ENCODE measurements around the gene SFTPB. TPM values are rescaled to one million over a fixed set of nuclear protein-coding genes. Genes with fewer than 3 reads are reported as not detected.
"Not testable (repeated sequence)": the region's sequence is repeated elsewhere in the genome, so short reads cannot be mapped to it uniquely, and the experiment has no call there.

The SFTPB gene
- total RNA-seq, 2 experiments from 2014 or later: not detected

DNA sequence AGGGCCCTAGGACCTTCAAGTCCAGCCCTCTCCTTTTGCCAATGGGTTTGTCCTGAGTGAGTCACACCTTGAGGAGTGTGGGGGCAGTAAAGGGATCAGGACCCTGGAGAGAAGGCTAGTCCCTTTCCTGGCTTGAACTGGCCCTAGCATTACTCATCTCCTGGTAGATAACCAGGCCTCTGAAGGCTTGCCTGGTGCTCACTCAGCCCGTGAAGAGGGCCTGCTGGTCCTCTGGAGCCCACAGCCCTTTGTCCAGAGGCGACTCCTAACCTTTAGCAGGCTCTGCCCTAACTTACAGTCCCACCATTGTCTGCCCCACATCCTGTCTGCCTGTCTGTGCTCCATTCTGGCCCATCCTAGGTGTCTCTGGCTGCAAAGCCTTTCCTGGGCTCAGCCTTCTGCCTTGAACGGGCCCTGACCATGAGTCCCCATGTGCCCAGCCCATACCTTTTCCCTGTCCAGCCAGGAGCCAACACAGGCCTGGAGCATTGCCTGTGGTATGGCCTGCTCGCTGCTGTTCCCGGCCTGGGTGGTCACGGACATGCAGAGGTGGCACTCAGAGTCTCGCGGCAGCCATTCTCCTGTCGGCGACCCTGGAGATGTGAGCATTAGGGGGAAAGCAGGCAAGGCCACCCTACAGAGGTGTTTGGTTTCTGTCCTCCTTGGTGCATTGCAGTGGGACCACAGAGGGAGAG, 5.0 kb downstream of the SFTPB start:
- ChIA-PET POLR2A (no interaction called here), CTCF (interaction anchor here (1.5 kb wide), 1 partner anchor 26 kb away, joined by 4 read pairs; no protein-coding TSS in a partner anchor)
- ATAC-seq (no peak), DNase-seq (no peak)
- H3K4me3 Mint-ChIP-seq: no peak overlapping the region
- H3K4me1 Mint-ChIP-seq: no peaks in the 10 kb centered on the region
- no peak overlapping the region for H3K27ac Mint-ChIP-seq
- H3K36me3 Mint-ChIP-seq (ENCODE audit: low read depth): no peaks in the 10 kb centered on the region
- intact Hi-C loops (cut with DNase I, micrococcal nuclease): no loop called here
- no peaks in the 10 kb centered on the region for H3K27me3 Mint-ChIP-seq
- no peaks in the 10 kb centered on the region for H3K9me3 Mint-ChIP-seq (ENCODE audit: low read depth)

DNA sequence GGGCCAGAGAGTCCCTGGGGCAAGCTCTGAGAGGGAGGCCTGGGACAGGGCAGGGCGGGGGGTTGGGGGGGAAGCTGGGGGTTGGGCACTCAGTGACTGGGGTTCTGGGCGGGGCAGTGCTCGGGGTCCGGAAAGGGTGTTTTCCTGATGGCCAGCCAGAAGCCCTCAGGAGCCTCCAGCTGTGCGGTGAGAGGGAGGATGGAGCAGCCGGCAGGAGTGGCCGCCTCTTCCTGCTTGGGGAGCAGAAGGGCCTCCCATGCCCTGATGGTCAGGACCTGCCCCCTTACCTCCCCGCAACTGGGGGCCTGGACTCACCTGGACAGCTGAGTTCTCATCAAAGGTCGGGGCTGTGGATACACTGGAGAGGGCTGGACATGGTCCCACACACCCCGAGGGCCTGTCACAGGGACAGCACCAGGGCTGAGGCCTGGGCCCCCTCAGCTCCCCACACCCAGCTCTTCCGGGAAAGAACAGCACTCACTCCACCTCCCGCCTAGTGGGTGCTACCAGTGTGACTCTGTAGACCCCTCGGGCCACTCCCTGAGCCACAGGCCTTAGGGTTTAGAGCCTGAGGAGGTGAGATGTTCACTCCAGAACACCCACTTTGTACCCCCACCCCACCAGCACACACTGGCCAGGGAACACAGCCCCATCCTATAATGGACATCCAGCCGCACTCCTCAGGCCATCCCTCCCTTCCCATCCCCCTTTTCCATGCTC, 6.7 kb downstream of the SFTPB start:
- H3K4me1 Mint-ChIP-seq: no peaks in the 10 kb centered on the region
- ATAC-seq (no peak), DNase-seq (no peak)
- H3K27me3 Mint-ChIP-seq: no peaks in the 10 kb centered on the region
- ChIA-PET POLR2A (interaction anchor here (0.6 kb wide), 1 partner anchor 30 kb away, joined by 7 read pairs; no protein-coding TSS in a partner anchor), CTCF (interaction anchor here (0.5 to 1.2 kb wide), 2 partner anchors 43 to 89 kb away, joined by 3 to 4 read pairs; no protein-coding TSS in a partner anchor)
- intact Hi-C loops (cut with DNase I, micrococcal nuclease): no loop called here
- no peak overlapping the region for H3K4me3 Mint-ChIP-seq
- no peak overlapping the region for H3K27ac Mint-ChIP-seq
- H3K9me3 Mint-ChIP-seq (ENCODE audit: low read depth): no peaks in the 10 kb centered on the region
- no peaks in the 10 kb centered on the region for H3K36me3 Mint-ChIP-seq (ENCODE audit: low read depth)

DNA sequence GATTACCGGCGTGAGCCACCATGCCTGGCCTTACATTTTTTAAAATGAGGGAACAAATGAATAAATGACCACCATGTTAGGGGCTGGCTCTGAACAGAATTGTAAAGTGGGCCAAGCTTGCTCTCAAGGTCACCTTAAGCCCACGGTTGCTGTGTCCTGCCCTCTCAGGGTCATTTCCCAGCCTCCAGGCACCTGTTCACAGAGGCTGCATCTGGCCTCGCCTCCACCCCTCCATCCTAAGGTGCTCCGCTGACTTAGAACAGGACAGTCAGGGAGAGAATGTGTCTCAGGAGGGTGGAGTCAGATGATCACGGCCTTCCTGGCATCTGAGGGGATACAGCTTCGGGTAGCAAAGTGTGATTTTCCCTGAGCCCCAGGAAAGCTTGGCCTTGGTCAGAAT, 7.3 kb downstream of the SFTPB start:
- no peak for ATAC-seq
- Mint-ChIP-seq H3K4me3 (no peak overlapping the region), H3K4me1 (no peaks in the 10 kb centered on the region), H3K9me3 (ENCODE audit: low read depth) (no peaks in the 10 kb centered on the region), H3K27me3 (no peaks in the 10 kb centered on the region), H3K27ac (no peak overlapping the region), H3K36me3 (ENCODE audit: low read depth) (no peaks in the 10 kb centered on the region)
- CTCF ChIA-PET: interaction anchor here (0.5 to 1.2 kb wide), 3 partner anchors 43 to 90 kb away, joined by 3 to 4 read pairs (median 3); no protein-coding TSS in a partner anchor
- intact Hi-C loops (cut with DNase I, micrococcal nuclease): no loop called here
- no peak for DNase-seq
- POLR2A ChIA-PET: no interaction called here

DNA sequence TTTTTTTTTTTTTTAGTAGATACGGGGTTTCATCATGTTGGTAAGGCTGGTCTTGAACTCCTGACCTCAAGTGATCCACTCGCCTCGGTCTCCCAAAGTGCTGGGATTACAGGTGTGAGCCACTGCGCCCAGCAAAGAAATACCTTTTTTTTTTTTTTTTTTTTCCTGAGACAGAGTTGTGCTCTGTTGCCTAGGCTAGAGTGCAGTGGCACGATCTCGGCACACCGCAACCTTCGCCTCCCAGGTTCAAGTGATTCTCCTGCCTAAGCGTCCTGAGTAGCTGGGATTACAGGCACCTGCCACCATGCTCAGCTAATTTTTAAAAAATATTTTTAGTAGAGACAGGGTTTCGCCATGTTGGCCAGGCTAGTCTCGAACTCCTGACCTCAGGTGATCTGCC, 7.7 kb downstream of the SFTPB start:
- H3K4me3 Mint-ChIP-seq; H3K4me1 Mint-ChIP-seq; H3K27me3 Mint-ChIP-seq; H3K36me3 Mint-ChIP-seq (ENCODE audit: low read depth); DNase-seq; intact Hi-C loops (cut with DNase I, micrococcal nuclease); H3K27ac Mint-ChIP-seq; POLR2A ChIA-PET; H3K9me3 Mint-ChIP-seq (ENCODE audit: low read depth); ATAC-seq: not testable (repeated sequence)
- CTCF ChIA-PET: interaction anchor here (0.7 to 1.2 kb wide), 3 partner anchors 33 to 90 kb away, joined by 3 to 4 read pairs (median 3); no protein-coding TSS in a partner anchor

DNA sequence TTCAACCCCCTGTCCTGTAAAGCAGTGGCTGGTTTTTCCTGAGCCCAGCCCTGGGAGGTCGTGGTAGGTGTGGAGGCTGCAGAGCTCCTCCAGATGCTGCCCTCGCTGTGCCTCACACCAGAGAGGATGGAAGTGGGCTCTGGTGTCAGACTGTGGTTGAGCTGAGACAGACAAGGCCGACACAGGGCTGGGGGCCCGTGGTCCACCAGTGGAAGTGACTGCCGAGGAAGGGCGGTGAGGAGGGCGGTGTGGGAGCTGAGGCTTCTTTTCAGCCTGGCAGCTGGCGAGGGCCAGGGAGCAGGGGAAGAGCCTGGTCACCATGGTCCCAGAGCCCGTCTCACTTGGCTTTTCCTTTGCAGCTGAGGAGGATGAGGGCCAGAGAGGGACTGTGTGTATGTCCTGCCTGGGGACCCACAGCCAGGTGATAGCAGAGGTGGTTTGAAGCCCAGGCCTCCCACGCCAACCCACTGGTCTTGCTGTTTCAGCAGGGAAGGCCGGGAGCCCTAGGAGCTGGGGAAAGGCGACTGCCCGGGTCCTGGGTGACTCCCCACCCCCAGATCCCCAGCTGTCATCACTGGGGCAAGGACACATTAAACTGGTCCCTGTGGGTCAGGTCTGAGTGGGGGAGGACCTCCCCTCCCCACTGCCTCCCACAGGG, 8.5 kb downstream of the SFTPB start:
- no peaks in the 10 kb centered on the region for H3K9me3 Mint-ChIP-seq (ENCODE audit: low read depth)
- no peaks in the 10 kb centered on the region for H3K4me1 Mint-ChIP-seq
- H3K27ac Mint-ChIP-seq: no peak overlapping the region
- intact Hi-C loops (cut with DNase I, micrococcal nuclease): no loop called here
- no peak for DNase-seq
- H3K4me3 Mint-ChIP-seq: no peak overlapping the region
- no peak for ATAC-seq
- ChIA-PET CTCF (interaction anchor here (0.5 to 5.3 kb wide), 6 partner anchors 10 to 828 kb away, joined by 3 to 37 read pairs (median 4); no protein-coding TSS in a partner anchor), POLR2A (interaction anchor here (0.5 to 0.6 kb wide), 2 partner anchors 30 to 120 kb away, joined by 3 read pairs; partner anchors contain the start of gene MAT2A)
- H3K27me3 Mint-ChIP-seq: no peaks in the 10 kb centered on the region
- H3K36me3 Mint-ChIP-seq (ENCODE audit: low read depth): no peaks in the 10 kb centered on the region

DNA sequence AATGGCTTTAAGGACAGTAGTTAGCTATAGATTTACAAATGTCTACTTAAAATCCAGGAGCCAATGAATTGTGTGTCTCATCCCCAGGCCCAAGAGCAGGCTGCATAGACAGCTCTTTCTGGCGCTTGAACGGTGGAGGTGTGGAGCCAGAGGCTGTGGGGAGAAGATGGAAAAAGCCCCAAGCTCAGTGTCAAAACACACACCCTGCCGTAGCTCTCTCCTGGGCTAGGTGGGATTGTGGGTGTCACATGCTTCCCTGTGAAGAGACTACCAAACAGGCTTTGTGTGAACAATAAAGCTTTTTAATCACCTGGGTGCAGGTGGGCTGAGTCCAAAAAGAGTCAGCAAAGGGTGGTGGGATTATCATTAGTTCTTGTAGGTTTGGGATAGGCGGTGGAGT, 10.6 kb downstream of the SFTPB start:
- H3K4me1 Mint-ChIP-seq; H3K4me3 Mint-ChIP-seq; ATAC-seq; H3K27me3 Mint-ChIP-seq; H3K9me3 Mint-ChIP-seq (ENCODE audit: low read depth); H3K27ac Mint-ChIP-seq; DNase-seq; POLR2A ChIA-PET; intact Hi-C loops (cut with DNase I, micrococcal nuclease); H3K36me3 Mint-ChIP-seq (ENCODE audit: low read depth): not testable (repeated sequence)
- CTCF ChIA-PET: interaction anchor here (1.4 to 5.3 kb wide), 2 partner anchors 10 to 20 kb away, joined by 3 to 37 read pairs; no protein-coding TSS in a partner anchor

DNA sequence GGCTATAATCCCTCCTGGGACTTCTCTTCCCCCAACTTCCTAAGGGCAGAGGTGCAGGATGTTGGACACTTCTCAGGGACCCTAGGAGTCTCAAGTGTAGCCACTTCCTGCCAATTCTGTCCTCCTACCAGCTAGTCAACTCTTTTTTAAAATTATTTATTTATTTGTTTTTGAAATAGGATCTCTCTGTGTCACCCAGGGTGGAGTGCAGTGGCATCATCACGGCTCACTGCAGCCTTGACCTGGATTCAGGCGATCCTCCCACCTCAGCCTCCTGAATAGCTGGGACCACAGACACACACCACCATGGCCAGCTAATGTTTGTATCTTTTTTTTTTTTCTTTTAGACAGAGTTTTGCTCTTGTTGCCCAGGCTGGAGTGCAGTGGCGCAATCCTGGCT, 11.5 kb downstream of the SFTPB start:
- no peak overlapping the region for H3K4me3 Mint-ChIP-seq
- CTCF ChIA-PET: interaction anchor here (0.6 to 5.3 kb wide), 2 partner anchors 19 to 150 kb away, joined by 3 to 37 read pairs; no protein-coding TSS in a partner anchor

DNA sequence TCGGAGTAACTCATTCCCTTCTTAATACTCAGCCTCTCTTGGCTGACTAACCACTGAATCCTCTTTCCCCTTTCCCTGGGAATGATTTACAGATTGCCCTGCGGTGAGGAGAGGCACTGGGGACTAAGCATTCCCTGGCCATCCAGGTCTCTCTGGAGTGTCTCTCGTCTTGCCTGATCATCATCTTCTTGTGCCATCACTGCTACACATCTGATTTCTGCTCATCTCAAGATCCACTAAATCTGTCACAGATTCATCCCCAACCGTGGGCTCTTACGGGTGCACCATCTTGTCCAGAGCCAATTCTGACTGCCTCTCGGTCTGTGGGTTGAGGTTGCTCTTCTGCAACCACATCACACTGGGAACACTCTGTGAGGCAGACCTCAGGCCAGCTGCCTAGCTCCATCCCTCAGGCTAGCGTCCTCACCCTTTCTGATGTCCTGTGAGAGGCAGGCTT, 12.0 kb downstream of the SFTPB start:
- DNase-seq: no peak
- intact Hi-C loops (cut with DNase I, micrococcal nuclease): no loop called here
- H3K27ac Mint-ChIP-seq: no peak overlapping the region
- CTCF ChIA-PET: interaction anchor here (0.6 to 5.3 kb wide), 2 partner anchors 19 to 150 kb away, joined by 3 to 37 read pairs; no protein-coding TSS in a partner anchor
- no peaks in the 10 kb centered on the region for H3K4me1 Mint-ChIP-seq
- no peaks in the 10 kb centered on the region for H3K9me3 Mint-ChIP-seq (ENCODE audit: low read depth)
- peaks cover 18% of the 10 kb centered on the region for H3K36me3 Mint-ChIP-seq (ENCODE audit: low read depth)
- H3K27me3 Mint-ChIP-seq: no peaks in the 10 kb centered on the region
- no peak overlapping the region for H3K4me3 Mint-ChIP-seq
- POLR2A ChIA-PET: no interaction called here
- no peak for ATAC-seq

More for the DNA sequence above, 11.5 kb downstream of the SFTPB start:
- ATAC-seq (no peak), DNase-seq (no peak)
- no peaks in the 10 kb centered on the region for H3K9me3 Mint-ChIP-seq (ENCODE audit: low read depth)
- H3K27ac Mint-ChIP-seq: no peak overlapping the region
- POLR2A ChIA-PET: interaction anchor here (0.6 to 0.7 kb wide), 2 partner anchors 25 to 61 kb away, joined by 3 to 4 read pairs; no protein-coding TSS in a partner anchor
- H3K36me3 Mint-ChIP-seq (ENCODE audit: low read depth): peaks cover 13% of the 10 kb centered on the region
- intact Hi-C loops (cut with DNase I, micrococcal nuclease): no loop called here
- H3K4me1 Mint-ChIP-seq: no peaks in the 10 kb centered on the region
- H3K27me3 Mint-ChIP-seq: no peaks in the 10 kb centered on the region

DNA sequence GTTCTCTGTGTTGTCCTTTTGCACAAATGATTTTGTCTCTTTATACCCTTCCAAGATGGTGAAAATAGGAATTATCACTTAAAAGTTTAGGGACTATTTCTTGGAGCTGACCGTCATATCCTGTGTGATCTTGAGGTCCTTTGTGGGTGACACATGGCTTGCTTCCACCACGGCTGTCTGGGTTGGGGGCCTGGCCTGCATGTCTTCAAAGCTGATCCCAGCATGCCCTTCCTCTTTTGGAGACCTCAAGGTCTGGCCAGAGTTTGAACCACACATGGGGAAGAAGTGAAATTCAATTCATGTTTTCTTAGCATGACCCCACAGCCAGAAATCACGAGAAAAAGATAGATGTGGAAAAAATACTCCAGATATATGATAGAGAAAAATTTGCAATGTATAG, 14.0 kb downstream of the SFTPB start:
- no peaks in the 10 kb centered on the region for H3K4me1 Mint-ChIP-seq

DNA sequence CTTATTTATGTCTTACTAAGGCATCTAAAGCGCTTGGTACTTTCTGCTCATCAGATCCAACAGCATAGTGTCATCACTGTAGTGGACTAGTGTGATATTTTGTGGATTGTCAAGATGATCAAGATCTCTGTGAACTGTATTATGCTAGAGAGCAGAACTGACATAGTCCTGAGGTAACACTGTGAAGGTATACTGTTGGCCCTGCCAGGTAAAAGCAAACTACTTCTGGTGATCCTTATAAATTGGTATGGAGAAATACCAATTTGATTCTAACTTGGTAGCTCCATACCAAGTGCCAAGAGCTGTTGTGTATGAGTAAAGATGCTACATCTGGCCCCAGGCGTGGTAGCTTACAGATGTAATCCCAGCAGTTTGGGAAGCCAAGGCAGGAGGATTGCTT, 15.9 kb downstream of the SFTPB start:
- H3K4me3 Mint-ChIP-seq: no peak overlapping the region
- ATAC-seq (no peak), DNase-seq (no peak)
- H3K27me3 Mint-ChIP-seq: no peaks in the 10 kb centered on the region
- CTCF ChIA-PET: interaction anchor here (0.7 to 3.3 kb wide), 3 partner anchors 15 to 426 kb away, joined by 3 to 16 read pairs (median 4); no protein-coding TSS in a partner anchor
- no peak overlapping the region for H3K27ac Mint-ChIP-seq
- intact Hi-C loops (cut with DNase I, micrococcal nuclease): no loop called here
- H3K36me3 Mint-ChIP-seq (ENCODE audit: low read depth): peaks cover 45% of the 10 kb centered on the region
- no peaks in the 10 kb centered on the region for H3K9me3 Mint-ChIP-seq (ENCODE audit: low read depth)
- no peaks in the 10 kb centered on the region for H3K4me1 Mint-ChIP-seq
- POLR2A ChIA-PET: no interaction called here

More for the DNA sequence above, 14.0 kb downstream of the SFTPB start:
- DNase-seq (no peak), ATAC-seq (no peak)
- Mint-ChIP-seq H3K4me3 (no peak overlapping the region), H3K27me3 (no peaks in the 10 kb centered on the region), H3K36me3 (ENCODE audit: low read depth) (peaks cover 29% of the 10 kb centered on the region), H3K9me3 (ENCODE audit: low read depth) (no peaks in the 10 kb centered on the region), H3K27ac (no peak overlapping the region)
- POLR2A ChIA-PET: no interaction called here
- intact Hi-C loops (cut with DNase I, micrococcal nuclease): no loop called here
- CTCF ChIA-PET: interaction anchor here (0.6 kb wide), 1 partner anchor 404 kb away, joined by 3 read pairs; no protein-coding TSS in a partner anchor

DNA sequence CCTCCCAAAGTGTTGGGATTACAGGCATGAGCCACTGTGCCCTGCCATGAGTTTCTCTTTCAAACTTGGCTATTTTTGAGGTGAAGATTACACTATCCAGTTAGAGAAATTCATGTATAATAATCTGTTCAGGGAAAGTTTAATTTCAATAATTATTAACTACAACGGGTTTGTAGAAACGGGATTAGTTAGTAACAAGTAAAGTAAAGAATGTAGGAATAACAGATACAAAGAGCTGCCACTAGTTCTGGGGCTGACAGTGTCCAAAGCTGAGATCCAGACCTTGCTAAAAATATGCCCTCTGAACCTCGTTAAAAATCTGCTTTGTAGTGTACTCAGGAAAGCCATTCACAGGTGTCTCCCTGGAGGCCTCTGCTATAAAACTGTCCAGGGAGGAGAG, 16.9 kb downstream of the SFTPB start:
- no peak for ATAC-seq
- no peaks in the 10 kb centered on the region for H3K9me3 Mint-ChIP-seq (ENCODE audit: low read depth)
- peaks cover 47% of the 10 kb centered on the region for H3K36me3 Mint-ChIP-seq (ENCODE audit: low read depth)
- DNase-seq: no peak
- no peak overlapping the region for H3K27ac Mint-ChIP-seq
- H3K4me1 Mint-ChIP-seq: no peaks in the 10 kb centered on the region
- ChIA-PET CTCF (interaction anchor here (1.0 to 3.3 kb wide), 2 partner anchors 14 to 78 kb away, joined by 4 to 16 read pairs; no protein-coding TSS in a partner anchor), POLR2A (no interaction called here)
- H3K27me3 Mint-ChIP-seq: no peaks in the 10 kb centered on the region
- no peak overlapping the region for H3K4me3 Mint-ChIP-seq
- intact Hi-C loops (cut with DNase I, micrococcal nuclease): no loop called here

Data from activated CD4-positive, alpha-beta T cell treated with anti-CD3 and anti-CD28 coated beads for 36 hours (primary cell).